GM19328 (cell line): Measurements from ENCODE around the gene C1orf21.

Experiments used
- ATAC-seq: cut with Tn5 transposase; IDR thresholded peaks from one replicate; pipeline ENCODE4 v1.9.1; 2021; ENCODE audit warnings: mild to moderate bottlenecking, moderate library complexity; ENCODE audit not compliant: unreplicated experiment

Gene C1orf21

GRCh38 chr1:184408580-184408979 is 21.8 kb downstream of the C1orf21 start:
- no peak for ATAC-seq

- no peak for ATAC-seq
Observed at GRCh38 chr1:184409011-184409410, 22.2 kb downstream of the C1orf21 start.

GRCh38 chr1:184412472-184412871 is 25.6 kb downstream of the C1orf21 start:
- ATAC-seq: no peak

GRCh38 chr1:184416481-184416880 is 29.7 kb downstream of the C1orf21 start:
- ATAC-seq: no peak

GRCh38 chr1:184416946-184417345 is 30.1 kb downstream of the C1orf21 start:
- no peak for ATAC-seq

GRCh38 chr1:184417916-184418315 is 31.1 kb downstream of the C1orf21 start:
- no peak for ATAC-seq

- ATAC-seq: no peak
Observed at GRCh38 chr1:184418652-184419349, 32.0 kb downstream of the C1orf21 start.

- ATAC-seq: no peak
Observed at GRCh38 chr1:184419350-184420161, 32.7 kb downstream of the C1orf21 start.

- no peak for ATAC-seq
Observed at GRCh38 chr1:184422490-184423233, 35.8 kb downstream of the C1orf21 start.

GRCh38 chr1:184423649-184424048 is 36.8 kb downstream of the C1orf21 start:
- no peak for ATAC-seq

GRCh38 chr1:184424157-184424556 is 37.3 kb downstream of the C1orf21 start:
- no peak for ATAC-seq

GRCh38 chr1:184424945-184425344 is 38.1 kb downstream of the C1orf21 start:
- no peak for ATAC-seq

GRCh38 chr1:184425449-184426277 is 38.8 kb downstream of the C1orf21 start:
- ATAC-seq: no peak

- no peak for ATAC-seq
Observed at GRCh38 chr1:184426278-184426674, 39.4 kb downstream of the C1orf21 start.

- ATAC-seq: no peak
Observed at GRCh38 chr1:184427722-184428121, 40.9 kb downstream of the C1orf21 start.

- ATAC-seq: no peak
Observed at GRCh38 chr1:184428604-184429003, 41.8 kb downstream of the C1orf21 start.

- no peak for ATAC-seq
Observed at GRCh38 chr1:184429335-184429734, 42.5 kb downstream of the C1orf21 start.

GRCh38 chr1:184433956-184434502 is 47.2 kb downstream of the C1orf21 start:
- ATAC-seq: no peak

GRCh38 chr1:184437291-184437690 is 50.5 kb downstream of the C1orf21 start:
- no peak for ATAC-seq

GRCh38 chr1:184438363-184438762 is 51.5 kb downstream of the C1orf21 start:
- ATAC-seq: no peak
